ENCODE measurements around the gene ACBD6.

The ACBD6 gene

DNA sequence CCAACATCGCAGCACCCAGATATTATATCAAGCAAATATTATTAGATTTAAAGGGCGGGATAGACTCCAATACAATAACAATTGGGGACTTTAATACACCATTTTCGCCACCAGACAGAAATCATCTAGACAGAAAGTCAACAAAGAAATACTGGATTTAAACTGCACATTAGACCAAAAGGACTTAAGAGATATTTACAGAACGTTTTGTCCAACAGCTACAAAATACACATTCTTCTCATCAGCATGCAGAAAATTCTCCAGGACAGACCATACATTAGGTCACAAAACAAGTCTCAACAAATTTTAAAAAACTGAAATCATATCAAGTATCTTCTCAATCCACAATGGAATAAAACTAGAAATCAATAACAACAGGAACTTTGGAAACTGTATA is 121.2 kb downstream of the ACBD6 start:
- no peak for FAIRE-seq

GRCh38 chr1:180380259-180381183 is 121.9 kb downstream of the ACBD6 start:
- no peak for FAIRE-seq
- no peak for DNase-seq (ENCODE audit: extremely low spot score, insufficient read length, low read depth)

More for the DNA sequence above, 121.2 kb downstream of the ACBD6 start:
- DNase-seq (ENCODE audit: extremely low spot score, insufficient read length, low read depth) = no peak

DNA sequence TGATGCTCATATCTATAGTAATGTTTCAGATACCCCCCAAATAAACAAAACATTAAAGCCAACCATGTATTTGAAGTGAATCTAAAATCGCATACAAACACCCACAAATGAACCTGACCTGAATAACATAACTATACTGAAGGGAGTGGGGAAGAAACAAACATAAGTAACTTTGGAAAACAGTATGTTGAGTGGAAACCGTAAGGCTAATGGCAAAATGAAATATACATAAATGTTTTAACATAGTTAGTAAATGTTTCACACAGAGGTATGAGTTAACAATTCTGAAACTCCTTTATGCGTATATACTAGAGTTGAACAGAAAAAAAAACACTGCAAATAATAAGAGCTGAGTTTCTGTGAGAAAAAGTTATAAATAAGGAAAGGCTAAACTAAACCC is 125.6 kb downstream of the ACBD6 start:
- FAIRE-seq (no peak), DNase-seq (ENCODE audit: extremely low spot score, insufficient read length, low read depth) (no peak)

DNA sequence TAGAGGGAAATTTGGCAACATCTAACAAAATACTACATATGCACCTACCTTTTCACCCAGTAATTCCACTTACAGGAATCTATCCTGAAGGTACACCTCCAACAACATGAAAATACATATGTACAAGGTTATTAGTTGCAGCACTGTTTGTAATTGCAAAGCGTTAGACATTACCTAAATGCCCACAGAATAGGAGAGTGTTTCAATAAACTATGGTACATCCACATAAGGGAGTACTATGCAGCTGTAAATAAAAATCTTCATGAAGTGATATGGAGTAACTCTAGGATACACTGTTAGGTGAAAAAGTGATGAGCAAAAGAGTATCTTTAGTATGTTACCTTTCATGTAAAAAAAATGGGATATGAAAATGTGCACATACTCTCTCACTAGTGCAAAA is 126.1 kb downstream of the ACBD6 start:
- DNase-seq (ENCODE audit: extremely low spot score, insufficient read length, low read depth) = no peak
- FAIRE-seq = no peak

DNA sequence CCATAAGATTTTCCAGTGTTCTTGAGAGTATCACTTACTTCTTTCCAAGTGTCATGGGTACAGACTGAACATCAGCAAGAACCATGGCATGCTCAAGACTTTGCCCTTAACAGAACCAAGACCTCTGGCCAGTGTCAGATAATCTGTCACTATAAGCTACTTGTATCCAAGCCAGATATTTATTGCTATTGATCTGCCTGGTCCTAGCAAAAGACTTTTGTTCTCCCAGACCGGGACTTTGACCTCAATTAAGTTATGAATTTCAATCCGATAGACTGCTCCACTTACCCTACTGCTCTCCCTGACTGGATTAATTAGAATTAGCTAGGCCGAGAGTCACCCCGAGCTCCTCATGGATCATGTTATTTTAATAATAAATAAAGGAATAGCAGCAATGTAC is 129.6 kb downstream of the ACBD6 start:
- FAIRE-seq (no peak), DNase-seq (ENCODE audit: extremely low spot score, insufficient read length, low read depth) (no peak)

DNA sequence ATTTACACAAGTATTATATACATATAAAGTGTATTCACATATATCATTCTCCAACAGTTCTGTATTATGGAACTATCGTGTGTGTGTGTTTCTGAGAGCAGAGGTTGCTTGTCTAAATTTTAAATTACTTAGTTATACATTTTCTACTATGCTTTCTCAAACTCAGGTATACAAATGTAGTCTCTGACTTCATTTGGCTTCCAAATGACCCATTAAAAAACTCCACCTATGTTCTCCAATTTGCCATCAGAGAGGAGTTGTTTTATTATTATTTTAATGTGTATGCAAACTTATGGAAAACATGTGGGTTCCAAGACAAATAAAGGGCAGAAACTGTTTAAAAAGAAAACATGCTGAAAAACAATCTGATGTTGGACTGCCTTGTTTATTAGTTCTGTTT is 131.8 kb downstream of the ACBD6 start:
- no peak for FAIRE-seq
- no peak for DNase-seq (ENCODE audit: extremely low spot score, insufficient read length, low read depth)

DNA sequence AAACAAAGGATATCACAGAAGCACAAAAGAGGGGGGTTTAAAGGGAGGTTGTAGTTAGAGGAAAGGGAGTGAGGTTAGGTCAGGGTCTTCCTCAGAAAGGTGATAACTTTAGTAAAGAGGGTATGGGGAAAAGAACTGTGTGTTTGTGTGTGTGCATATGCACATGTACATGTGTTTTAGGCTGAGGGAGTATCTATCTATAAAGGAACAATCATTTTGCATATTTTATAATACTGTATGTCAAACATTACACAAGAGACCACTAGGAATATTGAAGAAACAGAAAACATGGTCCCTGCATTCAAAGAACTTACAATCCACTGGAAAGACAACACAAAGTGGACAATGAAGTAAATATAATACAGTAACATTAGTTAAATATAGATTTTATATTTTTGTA is 132.2 kb downstream of the ACBD6 start:
- FAIRE-seq = no peak
- DNase-seq (ENCODE audit: extremely low spot score, insufficient read length, low read depth) = no peak

DNA sequence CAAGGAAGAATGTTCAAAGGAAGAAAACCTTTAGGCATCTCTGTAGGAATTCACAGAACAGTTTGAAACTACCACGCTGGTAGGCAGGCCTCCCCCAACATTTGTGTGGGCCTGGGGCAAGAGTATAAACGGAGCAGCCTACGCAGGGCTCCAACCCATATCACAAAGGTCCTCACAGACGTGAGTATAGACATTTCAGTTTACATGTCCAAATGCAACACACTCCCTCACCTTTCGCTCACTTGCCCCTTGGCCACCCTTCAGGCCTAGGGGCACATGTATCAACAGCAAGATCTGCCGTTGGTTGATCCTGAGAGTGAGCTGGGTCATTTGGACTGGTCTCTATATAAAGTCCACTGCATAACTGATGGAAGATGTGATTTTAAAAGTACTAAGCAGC is 133.3 kb downstream of the ACBD6 start:
- FAIRE-seq (no peak), DNase-seq (ENCODE audit: extremely low spot score, insufficient read length, low read depth) (no peak)

GRCh38 chr1:180366371-180367068 is 135.9 kb downstream of the ACBD6 start:
- DNase-seq (ENCODE audit: extremely low spot score, insufficient read length, low read depth) = no peak

GRCh38 chr1:180365039-180365438 is 137.3 kb downstream of the ACBD6 start:
- DNase-seq (ENCODE audit: extremely low spot score, insufficient read length, low read depth) (no peak), FAIRE-seq (no peak)

More at GRCh38 chr1:180366371-180367068, 135.9 kb downstream of the ACBD6 start:
- no peak for FAIRE-seq

- no peak for FAIRE-seq
- DNase-seq (ENCODE audit: extremely low spot score, insufficient read length, low read depth) = no peak
Observed at GRCh38 chr1:180363246-180363995, 139.0 kb downstream of the ACBD6 start.

DNA sequence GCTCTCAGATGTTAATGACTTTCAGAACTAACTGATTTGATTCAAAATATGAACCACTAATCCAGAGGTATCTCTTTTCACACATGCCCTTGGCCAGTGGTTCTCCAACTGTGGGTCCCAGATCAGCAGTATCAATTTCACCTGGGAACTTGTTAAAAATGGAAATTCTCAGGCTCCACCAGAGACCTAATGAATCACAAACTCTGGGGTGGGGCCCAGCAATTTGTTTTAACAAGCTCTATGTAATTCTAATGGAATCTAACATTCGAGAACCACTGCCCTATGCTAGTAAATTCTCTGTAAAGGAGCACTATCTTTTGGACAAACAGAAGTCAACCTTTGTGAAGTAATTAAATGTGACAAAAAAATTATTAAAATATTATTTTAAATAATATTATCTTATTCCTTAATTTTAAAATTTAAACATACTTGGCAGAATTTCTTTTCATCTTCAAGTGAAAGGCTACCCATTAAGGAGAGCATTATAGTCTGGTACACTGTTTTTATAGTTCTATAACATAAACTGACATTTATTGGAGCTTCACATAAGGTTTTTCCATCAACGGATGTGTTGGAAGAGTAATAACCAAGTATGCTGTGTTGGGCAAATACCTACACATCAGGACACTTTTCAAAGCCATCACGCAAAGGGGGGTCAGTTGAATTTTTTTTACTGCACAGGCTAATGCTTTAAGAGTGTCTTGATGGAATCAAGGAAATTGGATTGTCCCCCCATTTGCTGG is 141.9 kb downstream of the ACBD6 start:
- DNase-seq (ENCODE audit: extremely low spot score, insufficient read length, low read depth) (no peak), FAIRE-seq (no peak)

DNA sequence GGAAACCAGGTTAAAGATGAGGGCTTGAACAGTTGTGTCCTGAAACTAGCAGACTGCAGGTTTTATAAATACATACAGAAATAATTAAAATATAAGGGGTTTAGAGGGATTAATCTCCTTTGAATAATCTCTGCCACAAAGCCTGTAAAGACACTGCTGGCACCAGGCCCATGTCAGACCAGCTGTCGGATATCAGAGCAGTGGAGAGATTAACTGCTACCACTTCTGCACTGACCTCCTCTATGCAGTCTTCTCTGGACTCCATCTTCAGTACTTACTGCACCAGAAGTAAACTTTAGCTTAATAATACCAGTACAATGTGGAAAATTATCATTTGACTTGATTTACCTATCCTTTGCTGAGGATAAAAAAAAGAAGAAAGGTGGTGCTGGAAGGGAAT is 143.7 kb downstream of the ACBD6 start:
- no peak for DNase-seq (ENCODE audit: extremely low spot score, insufficient read length, low read depth)
- no peak for FAIRE-seq

DNA sequence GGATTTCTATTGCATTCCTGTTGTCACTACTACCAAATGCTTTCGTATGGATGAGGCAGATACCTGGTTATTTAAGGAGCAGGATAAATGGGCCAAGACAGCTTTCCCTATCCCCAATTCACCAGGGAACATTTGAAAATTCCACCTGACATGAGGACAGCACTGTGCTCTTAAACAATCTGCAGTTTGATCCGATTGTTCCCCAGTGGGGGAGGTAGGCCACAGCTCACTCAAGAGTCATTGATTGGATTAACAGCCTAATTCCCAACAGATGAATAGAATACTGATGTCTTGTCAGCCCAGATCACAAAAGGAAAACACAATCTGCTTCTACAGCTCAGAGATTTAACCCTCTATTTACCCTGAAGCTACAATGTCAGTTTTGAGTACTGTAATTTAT is 148.4 kb downstream of the ACBD6 start:
- no peak for DNase-seq (ENCODE audit: extremely low spot score, insufficient read length, low read depth)
- no peak for FAIRE-seq

GRCh38 chr1:180352588-180352987 is 149.8 kb downstream of the ACBD6 start:
- DNase-seq (ENCODE audit: extremely low spot score, insufficient read length, low read depth) (no peak), FAIRE-seq (peak; percentile 45)

GRCh38 chr1:180352021-180352420 is 150.4 kb downstream of the ACBD6 start:
- FAIRE-seq (no peak), DNase-seq (ENCODE audit: extremely low spot score, insufficient read length, low read depth) (no peak)

DNA sequence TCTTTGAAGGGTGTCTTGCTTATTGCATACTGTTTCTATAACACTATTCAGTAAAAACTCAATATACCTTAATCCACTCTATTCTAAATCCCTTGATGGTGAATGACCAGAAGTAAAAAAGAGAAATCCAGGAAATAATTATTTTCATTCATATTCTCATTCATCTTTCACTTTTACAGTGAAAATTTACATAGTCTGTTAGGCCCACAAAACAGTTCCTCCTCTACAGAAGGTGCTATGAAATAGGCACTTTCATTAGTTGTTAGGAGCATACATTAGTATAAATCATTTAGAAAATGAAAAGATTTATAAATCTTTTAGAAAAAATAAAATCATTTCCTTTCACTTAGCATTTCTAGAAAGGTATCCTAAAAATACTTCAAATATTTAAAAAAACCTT is 157.2 kb downstream of the ACBD6 start:
- DNase-seq (ENCODE audit: extremely low spot score, insufficient read length, low read depth) (no peak), FAIRE-seq (no peak)

GRCh38 chr1:180343921-180344769 is 158.2 kb downstream of the ACBD6 start:
- FAIRE-seq (no peak), DNase-seq (ENCODE audit: extremely low spot score, insufficient read length, low read depth) (no peak)

DNA sequence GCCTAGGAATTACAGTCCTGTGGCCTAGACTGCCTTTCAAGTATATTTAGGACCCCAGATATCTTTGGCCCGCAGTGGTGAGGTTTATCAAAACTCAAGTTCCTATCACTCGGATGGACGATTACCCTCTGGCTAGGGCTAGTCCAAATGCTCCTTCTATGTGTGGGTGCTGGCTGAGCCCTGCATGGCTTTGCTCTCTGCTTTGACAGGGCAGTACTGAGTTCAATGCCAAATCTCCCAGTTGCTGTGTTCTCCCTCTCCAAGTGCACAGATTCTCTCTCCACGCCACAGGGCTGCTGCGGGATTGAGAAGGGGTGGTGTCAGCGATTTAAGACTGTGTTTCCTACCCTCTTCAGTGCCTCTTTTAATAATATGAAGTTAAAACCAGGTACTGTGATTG is 175.3 kb downstream of the ACBD6 start:
- FAIRE-seq (no peak), DNase-seq (ENCODE audit: extremely low spot score, insufficient read length, low read depth) (no peak)

Data from GM18507 (cell line).